Right renal cortex interstitium (tissue), 3 donors: ENCODE results near the gene BTBD9. TPM values are rescaled to one million over a fixed set of nuclear protein-coding genes. Genes with fewer than 3 reads are reported as not detected.

Source experiments
- DNase-seq, 3 donors: peaks; one replicate each; pipeline ENCODE4 v3.0.0-alpha.2; 2013; ENCODE audit warnings: low read depth in 3 of 3, low spot score in 2 of 3
- polyA plus RNA-seq, 3 donors: library from polyadenylated mRNA; unstranded; fragments of 120-200 nt; gene quantifications; one replicate each; pipeline ENCODE4 v1.2.1, GENCODE V29; 2013; ENCODE audit not compliant: insufficient read length in 3 of 3

The BTBD9 gene
- polyA plus RNA-seq, 3 donors: 13.1 to 16.8 (median 14.7) TPM

- no peak for DNase-seq
These were observed 421.5 kb downstream of the BTBD9 start for GRCh38 chr6:38218235-38218634.

GRCh38 chr6:38216451-38216850 is 423.3 kb downstream of the BTBD9 start:
- DNase-seq: no peak

GRCh38 chr6:38215651-38216311 is 423.9 kb downstream of the BTBD9 start:
- no peak for DNase-seq

GRCh38 chr6:38215225-38215624 is 424.5 kb downstream of the BTBD9 start:
- DNase-seq: no peak

GRCh38 chr6:38214159-38214558 is 425.6 kb downstream of the BTBD9 start:
- no peak for DNase-seq

- no peak for DNase-seq
These were observed 426.5 kb downstream of the BTBD9 start for GRCh38 chr6:38213251-38213658.

GRCh38 chr6:38212579-38212978 is 427.1 kb downstream of the BTBD9 start:
- no peak for DNase-seq

GRCh38 chr6:38212116-38212515 is 427.6 kb downstream of the BTBD9 start:
- DNase-seq: no peak

- DNase-seq: no peak
These were observed 430.1 kb downstream of the BTBD9 start for GRCh38 chr6:38209371-38210260.

- no peak for DNase-seq
These were observed 431.7 kb downstream of the BTBD9 start for GRCh38 chr6:38208028-38208427.

GRCh38 chr6:38207375-38207774 is 432.4 kb downstream of the BTBD9 start:
- DNase-seq: no peak

- DNase-seq: no peak
These were observed 441.5 kb downstream of the BTBD9 start for GRCh38 chr6:38198219-38198618.

GRCh38 chr6:38195113-38195635 is 444.6 kb downstream of the BTBD9 start:
- DNase-seq: no peak

GRCh38 chr6:38194589-38194988 is 445.1 kb downstream of the BTBD9 start:
- DNase-seq: no peak

- no peak for DNase-seq
These were observed 445.5 kb downstream of the BTBD9 start for GRCh38 chr6:38194282-38194572.

- no peak for DNase-seq
These were observed 446.0 kb downstream of the BTBD9 start for GRCh38 chr6:38193481-38194281.

- DNase-seq: no peak
These were observed 446.7 kb downstream of the BTBD9 start for GRCh38 chr6:38193051-38193450.

GRCh38 chr6:38192487-38192886 is 447.2 kb downstream of the BTBD9 start:
- DNase-seq: no peak

- DNase-seq: no peak
These were observed 447.7 kb downstream of the BTBD9 start for GRCh38 chr6:38192011-38192410.

GRCh38 chr6:38191418-38191817 is 448.3 kb downstream of the BTBD9 start:
- no peak for DNase-seq

GRCh38 chr6:38188677-38189335 is 450.9 kb downstream of the BTBD9 start:
- DNase-seq: no peak
